ENCODE results near the gene LAIR2. TPM values are rescaled to one million over a fixed set of nuclear protein-coding genes. Genes with fewer than 3 reads are reported as not detected.

LAIR2 gene
- total RNA-seq, 1 experiment from 2014 or later: not detected

DNA sequence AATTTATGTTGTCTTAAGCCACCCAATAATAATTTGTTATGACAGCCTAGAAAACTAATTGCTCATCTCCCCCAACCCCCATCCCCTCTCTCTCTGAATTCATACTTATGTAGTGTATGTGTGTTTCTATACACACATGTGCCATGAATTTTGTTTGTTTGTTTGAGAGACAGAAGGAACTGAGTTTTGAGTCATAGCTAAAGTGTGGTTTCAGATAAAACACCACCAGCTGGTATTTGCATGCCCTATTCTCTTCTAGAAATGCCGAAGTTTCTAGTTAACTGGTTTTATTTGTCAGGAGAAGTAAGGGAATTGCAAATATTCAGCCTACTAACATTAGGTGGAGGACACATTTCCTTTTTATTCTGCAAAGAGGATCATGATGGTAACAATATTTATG lies 53.6 kb downstream of the LAIR2 start:
- Histone ChIP-seq H3K9ac (ENCODE audit: low read length) (no peak overlapping the region), H3K27me3 (ENCODE audit: insufficient read depth, low read length) (peaks cover 12% of the 10 kb centered on the region), H3K4me2 (ENCODE audit: low read length) (no peak overlapping the region), H2AFZ (ENCODE audit: low read depth, low read length, poor library complexity, severe bottlenecking) (no peak overlapping the region), H3K9me3 (ENCODE audit: control insufficient read depth in 1 of 2, insufficient read depth in 1 of 2, low read depth in 1 of 2, low read length in 2 of 2) (no peaks in the 10 kb centered on the region), H4K20me1 (ENCODE audit: insufficient read depth) (no peaks in the 10 kb centered on the region), H3K36me3 (ENCODE audit: control insufficient read depth in 1 of 2, insufficient read depth in 2 of 2, low read length in 2 of 2) (no peaks in the 10 kb centered on the region), H3K27ac (ENCODE audit: low read depth, low read length) (no peak overlapping the region), H3K79me2 (ENCODE audit: insufficient read depth, low read length) (no peaks in the 10 kb centered on the region), H3K9me2 (ENCODE audit: insufficient read depth) (no peaks in the 10 kb centered on the region), H3K4me1 (ENCODE audit: control insufficient read depth in 1 of 2, insufficient read depth in 2 of 2, low read length in 2 of 2) (no peaks in the 10 kb centered on the region), H3K4me3 (replicated peaks in 1 of 2; ENCODE audit: low read depth in 1 of 2, low read length in 2 of 2) (no peak overlapping the region)
- DNase-seq (ENCODE audit: low read depth, low spot score): no peak
- no peak for ATAC-seq
- CTCF ChIA-PET: no interaction called here
- intact Hi-C loops (cut with micrococcal nuclease): no loop called here
- RAD21 ChIA-PET (ENCODE audit: low non-redundant PET in 1 of 2, low total read pairs in 2 of 2, uncharacterized antibody in 2 of 2, unreplicated experiment in 2 of 2): no interaction called here
- BruUV-seq (replicated peaks): no TSS peak
- TF ChIP-seq TCF7L2 (IDR thresholded peaks at IDR 0.05; ENCODE audit: borderline replicate concordance, extremely low read depth, insufficient read depth, insufficient read length) (no peak), RAD21 (IDR thresholded peaks at IDR 0.05; ENCODE audit: low read depth) (no peak), ZNF274 (IDR thresholded peaks at IDR 0.05; ENCODE audit: low read depth, low read length) (no peak), ELF1 (IDR thresholded peaks at IDR 0.05; ENCODE audit: borderline replicate concordance, low read depth) (no peak), YY1 (IDR thresholded peaks at IDR 0.05; ENCODE audit: extremely low read depth, insufficient replicate concordance, low read depth, low read length) (no peak), EGR1 (IDR thresholded peaks at IDR 0.05; ENCODE audit: low read depth) (no peak)
- TF ChIP-seq, protein P1, sequence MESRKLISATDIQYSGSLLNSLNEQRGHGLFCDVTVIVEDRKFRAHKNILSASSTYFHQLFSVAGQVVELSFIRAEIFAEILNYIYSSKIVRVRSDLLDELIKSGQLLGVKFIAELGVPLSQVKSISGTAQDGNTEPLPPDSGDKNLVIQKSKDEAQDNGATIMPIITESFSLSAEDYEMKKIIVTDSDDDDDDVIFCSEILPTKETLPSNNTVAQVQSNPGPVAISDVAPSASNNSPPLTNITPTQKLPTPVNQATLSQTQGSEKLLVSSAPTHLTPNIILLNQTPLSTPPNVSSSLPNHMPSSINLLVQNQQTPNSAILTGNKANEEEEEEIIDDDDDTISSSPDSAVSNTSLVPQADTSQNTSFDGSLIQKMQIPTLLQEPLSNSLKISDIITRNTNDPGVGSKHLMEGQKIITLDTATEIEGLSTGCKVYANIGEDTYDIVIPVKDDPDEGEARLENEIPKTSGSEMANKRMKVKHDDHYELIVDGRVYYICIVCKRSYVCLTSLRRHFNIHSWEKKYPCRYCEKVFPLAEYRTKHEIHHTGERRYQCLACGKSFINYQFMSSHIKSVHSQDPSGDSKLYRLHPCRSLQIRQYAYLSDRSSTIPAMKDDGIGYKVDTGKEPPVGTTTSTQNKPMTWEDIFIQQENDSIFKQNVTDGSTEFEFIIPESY (IDR thresholded peaks at IDR 0.05; ENCODE audit: extremely low read depth, insufficient replicate concordance, low read length): no peak
- POLR2A ChIA-PET: no interaction called here

GRCh38 chr19:54558339-54558738 lies 55.7 kb downstream of the LAIR2 start:
- Histone ChIP-seq H3K27me3 (ENCODE audit: insufficient read depth, low read length) (peaks cover 12% of the 10 kb centered on the region), H3K4me2 (ENCODE audit: low read length) (no peak overlapping the region), H2AFZ (ENCODE audit: low read depth, low read length, poor library complexity, severe bottlenecking) (no peak overlapping the region), H3K9ac (ENCODE audit: low read length) (no peak overlapping the region), H3K27ac (ENCODE audit: low read depth, low read length) (no peak overlapping the region), H3K4me1 (ENCODE audit: control insufficient read depth in 1 of 2, insufficient read depth in 2 of 2, low read length in 2 of 2) (no peaks in the 10 kb centered on the region), H3K9me2 (ENCODE audit: insufficient read depth) (no peaks in the 10 kb centered on the region), H3K4me3 (replicated peaks in 1 of 2; ENCODE audit: low read depth in 1 of 2, low read length in 2 of 2) (no peak overlapping the region), H4K20me1 (ENCODE audit: insufficient read depth) (no peaks in the 10 kb centered on the region), H3K36me3 (ENCODE audit: control insufficient read depth in 1 of 2, insufficient read depth in 2 of 2, low read length in 2 of 2) (no peaks in the 10 kb centered on the region), H3K9me3 (ENCODE audit: control insufficient read depth in 1 of 2, insufficient read depth in 1 of 2, low read depth in 1 of 2, low read length in 2 of 2) (no peaks in the 10 kb centered on the region), H3K79me2 (ENCODE audit: insufficient read depth, low read length) (no peaks in the 10 kb centered on the region)
- DNase-seq (ENCODE audit: low read depth, low spot score) (no peak), ATAC-seq (no peak)
- POLR2A ChIA-PET: no interaction called here
- no TSS peak for BruUV-seq (replicated peaks)
- intact Hi-C loops (cut with micrococcal nuclease): no loop called here
- TF ChIP-seq ZFX (IDR thresholded peaks at IDR 0.05) (no peak), REST (IDR thresholded peaks at IDR 0.05; ENCODE audit: low read depth) (peak; percentile 45), SP1 (IDR thresholded peaks at IDR 0.05; ENCODE audit: low read depth) (no peak), CTCF (IDR thresholded peaks at IDR 0.05 in 2 of 3, conservative IDR thresholded peaks at IDR 0.05 in 1 of 3; ENCODE audit: borderline replicate concordance in 1 of 3, insufficient read depth in 1 of 3, low read depth in 2 of 3, low read length in 2 of 3) (no peak), CBX3 (IDR thresholded peaks at IDR 0.05; ENCODE audit: low read depth) (no peak), EZH2 (IDR thresholded peaks at IDR 0.05) (no peak), TCF7L2 (IDR thresholded peaks at IDR 0.05; ENCODE audit: borderline replicate concordance, extremely low read depth, insufficient read depth, insufficient read length) (no peak), POLR2A (IDR thresholded peaks at IDR 0.05; ENCODE audit: borderline replicate concordance, extremely low read depth, insufficient read depth, insufficient read length) (no peak)
- RAD21 ChIA-PET (ENCODE audit: low non-redundant PET in 1 of 2, low total read pairs in 2 of 2, uncharacterized antibody in 2 of 2, unreplicated experiment in 2 of 2): no interaction called here
- CTCF ChIA-PET: no interaction called here

All from HCT116 (cell line).